GM12865 (cell line): Measurements from ENCODE around the gene PRKN.

Experiments
- DNase-seq: peaks from one replicate; pipeline ENCODE4 v3.0.0; 2010; ENCODE audit warnings: low read depth
- H3K4me3 ChIP-seq: 2 replicates; pipeline ENCODE4 v1.5.1; 2011; ENCODE audit warnings: mild to moderate bottlenecking, low read depth, low read length, control low read depth
- TF ChIP-seq, protein P1 (sequence below): IDR thresholded peaks from 2 replicates; pipeline ENCODE4 v1.5.1; 2011; ENCODE audit warnings: low read length, control low read depth, low read depth, inconsistent platforms; ENCODE audit not compliant: insufficient read depth; ENCODE audit errors: missing control alignments

The PRKN gene

DNA sequence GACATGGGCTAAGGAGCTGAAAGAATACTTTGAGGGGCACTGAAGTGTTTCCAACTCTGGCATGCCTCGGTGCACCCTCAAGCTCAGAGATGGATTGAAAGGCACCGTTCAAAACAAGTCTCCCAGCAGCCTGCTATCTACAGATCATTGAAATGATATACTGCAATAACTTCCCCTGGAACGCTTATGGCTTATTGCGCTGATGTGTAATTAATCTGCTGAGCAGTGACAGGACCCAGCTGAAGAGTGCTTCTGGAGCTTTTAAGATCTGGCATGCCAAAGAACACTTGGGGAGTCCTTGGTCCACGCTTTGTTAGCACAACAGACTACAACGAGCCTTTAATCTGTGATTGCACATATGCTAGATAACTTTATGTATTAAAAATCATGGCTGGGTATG lies 708.2 kb downstream of the PRKN start:
- DNase-seq, result no peak
- TF ChIP-seq, protein P1, sequence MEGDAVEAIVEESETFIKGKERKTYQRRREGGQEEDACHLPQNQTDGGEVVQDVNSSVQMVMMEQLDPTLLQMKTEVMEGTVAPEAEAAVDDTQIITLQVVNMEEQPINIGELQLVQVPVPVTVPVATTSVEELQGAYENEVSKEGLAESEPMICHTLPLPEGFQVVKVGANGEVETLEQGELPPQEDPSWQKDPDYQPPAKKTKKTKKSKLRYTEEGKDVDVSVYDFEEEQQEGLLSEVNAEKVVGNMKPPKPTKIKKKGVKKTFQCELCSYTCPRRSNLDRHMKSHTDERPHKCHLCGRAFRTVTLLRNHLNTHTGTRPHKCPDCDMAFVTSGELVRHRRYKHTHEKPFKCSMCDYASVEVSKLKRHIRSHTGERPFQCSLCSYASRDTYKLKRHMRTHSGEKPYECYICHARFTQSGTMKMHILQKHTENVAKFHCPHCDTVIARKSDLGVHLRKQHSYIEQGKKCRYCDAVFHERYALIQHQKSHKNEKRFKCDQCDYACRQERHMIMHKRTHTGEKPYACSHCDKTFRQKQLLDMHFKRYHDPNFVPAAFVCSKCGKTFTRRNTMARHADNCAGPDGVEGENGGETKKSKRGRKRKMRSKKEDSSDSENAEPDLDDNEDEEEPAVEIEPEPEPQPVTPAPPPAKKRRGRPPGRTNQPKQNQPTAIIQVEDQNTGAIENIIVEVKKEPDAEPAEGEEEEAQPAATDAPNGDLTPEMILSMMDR, result no peak
- H3K4me3 ChIP-seq, result no peak overlapping the region

DNA sequence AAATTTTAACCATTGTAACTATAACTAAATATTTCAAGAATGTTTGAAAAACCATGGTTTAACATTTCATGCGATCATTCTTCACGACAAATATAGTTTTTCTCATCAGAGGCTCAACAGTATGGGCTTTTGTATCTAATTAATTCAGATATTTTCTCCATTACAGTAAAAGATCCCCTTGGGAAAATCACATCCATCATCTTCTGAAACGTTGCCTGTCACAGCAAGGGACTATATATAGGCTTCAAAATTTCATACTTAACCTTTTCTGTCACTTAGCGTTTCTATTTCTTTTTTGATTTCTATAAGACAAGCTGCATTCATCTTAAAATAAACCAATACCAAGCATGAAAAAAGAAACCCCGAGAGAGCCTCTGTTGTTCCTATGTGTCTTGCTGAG lies 710.0 kb downstream of the PRKN start:
- H3K4me3 ChIP-seq, result no peak overlapping the region
- DNase-seq, result no peak
- TF ChIP-seq, protein P1, result no peak

DNA sequence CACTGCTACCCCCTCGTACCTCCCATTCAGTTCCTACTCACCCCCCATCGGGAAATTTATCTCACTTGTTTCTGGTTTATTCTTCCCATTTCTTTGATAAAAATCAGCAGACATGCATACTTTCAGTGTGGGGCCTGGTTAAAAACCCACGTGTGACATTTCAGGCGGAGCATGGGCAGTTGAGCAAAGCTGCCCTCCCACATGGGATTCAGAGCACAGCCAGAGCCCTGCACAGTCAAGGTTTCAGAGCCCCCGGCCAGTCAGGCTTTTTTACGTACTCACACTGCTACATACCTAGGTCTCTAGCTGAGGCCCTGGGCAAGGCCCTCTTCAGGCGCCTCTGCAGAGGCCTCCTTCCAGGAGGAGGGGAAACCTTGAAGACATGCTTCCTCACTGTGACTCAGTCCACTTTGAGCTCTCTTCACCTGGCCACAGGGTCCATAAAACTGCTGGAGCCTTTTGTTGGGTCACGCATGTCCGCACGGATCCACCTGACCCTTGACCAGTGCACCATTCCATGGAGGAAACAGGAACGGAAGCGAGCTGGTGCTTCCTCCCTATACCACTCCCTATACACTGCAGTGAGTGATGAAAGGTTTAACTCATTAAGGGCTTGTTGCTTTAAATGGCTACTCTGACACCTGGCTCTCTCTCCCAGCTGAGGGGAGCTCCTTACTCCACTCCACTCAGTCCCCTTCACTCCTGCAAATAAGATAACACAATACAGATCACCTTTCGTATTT lies 713.3 kb downstream of the PRKN start:
- TF ChIP-seq, protein P1, result no peak
- no peak for DNase-seq
- H3K4me3 ChIP-seq, result no peak overlapping the region

DNA sequence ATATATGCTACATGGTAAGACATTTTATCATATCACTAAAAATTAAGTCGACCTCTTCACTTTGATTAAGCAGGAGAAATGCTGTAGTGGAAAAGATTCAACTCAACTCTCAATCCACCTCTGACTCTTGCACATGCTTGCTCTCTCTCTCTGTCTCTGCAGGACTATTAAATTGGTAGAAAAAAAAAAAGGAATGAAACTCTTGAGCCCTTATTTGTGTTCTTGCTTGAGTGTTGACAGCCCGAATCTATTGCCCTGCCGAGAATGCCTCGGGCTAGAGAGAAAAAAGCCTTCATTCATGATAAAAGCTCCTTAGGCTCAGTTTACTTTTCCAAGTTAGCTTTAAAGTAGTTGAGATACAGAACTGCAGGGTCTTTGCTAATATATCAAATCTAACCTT lies 722.2 kb downstream of the PRKN start:
- TF ChIP-seq, protein P1, result no peak
- H3K4me3 ChIP-seq, result no peak overlapping the region

DNA sequence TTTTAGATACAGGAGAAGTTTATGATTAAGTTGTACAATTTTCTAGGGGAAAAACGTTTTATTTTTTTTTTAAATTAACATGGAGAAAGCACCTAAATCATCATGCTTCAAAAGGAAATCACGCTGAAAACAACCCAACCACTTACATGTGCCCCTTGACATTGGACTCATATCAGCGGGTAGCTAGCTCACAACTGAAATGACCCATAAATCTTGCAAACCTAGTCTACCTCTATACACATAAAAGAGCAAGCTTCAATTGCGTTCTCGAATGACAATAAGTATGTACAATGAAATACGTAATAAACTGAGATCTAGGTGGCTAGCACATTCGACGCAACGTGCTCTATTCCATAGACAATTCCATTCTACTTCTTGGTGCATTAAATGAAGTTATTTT lies 730.8 kb downstream of the PRKN start:
- DNase-seq, result no peak
- no peak overlapping the region for H3K4me3 ChIP-seq
- TF ChIP-seq, protein P1, result no peak

More for the DNA sequence above, 722.2 kb downstream of the PRKN start:
- DNase-seq, result no peak

DNA sequence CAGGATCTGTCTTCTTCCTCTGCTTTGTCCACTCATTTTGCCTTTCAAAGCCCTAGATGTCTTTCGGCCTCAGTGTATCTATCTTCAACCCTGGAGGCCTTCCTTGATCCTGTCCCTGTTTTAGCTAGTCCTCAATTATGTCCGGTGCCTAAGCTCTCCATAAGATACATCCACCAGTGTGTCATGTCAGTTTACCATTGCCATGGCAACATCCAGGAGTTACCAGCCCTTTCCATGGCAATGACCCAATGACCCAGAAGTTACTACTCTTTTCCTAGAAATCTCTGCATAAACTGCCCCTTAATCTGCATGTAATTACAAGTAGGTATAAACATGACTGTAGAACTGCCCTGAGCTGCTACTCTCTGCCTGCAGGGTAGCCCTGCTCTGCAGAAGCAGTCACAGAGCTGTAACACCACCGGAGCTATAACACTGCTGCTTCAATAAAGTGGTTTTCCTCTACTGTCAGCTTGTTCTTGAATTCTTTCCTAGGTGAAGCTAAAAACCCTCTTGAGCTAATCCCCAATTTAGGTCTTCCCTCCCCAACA lies 741.6 kb downstream of the PRKN start:
- no peak overlapping the region for H3K4me3 ChIP-seq
- DNase-seq, result no peak
- TF ChIP-seq, protein P1, result no peak

DNA sequence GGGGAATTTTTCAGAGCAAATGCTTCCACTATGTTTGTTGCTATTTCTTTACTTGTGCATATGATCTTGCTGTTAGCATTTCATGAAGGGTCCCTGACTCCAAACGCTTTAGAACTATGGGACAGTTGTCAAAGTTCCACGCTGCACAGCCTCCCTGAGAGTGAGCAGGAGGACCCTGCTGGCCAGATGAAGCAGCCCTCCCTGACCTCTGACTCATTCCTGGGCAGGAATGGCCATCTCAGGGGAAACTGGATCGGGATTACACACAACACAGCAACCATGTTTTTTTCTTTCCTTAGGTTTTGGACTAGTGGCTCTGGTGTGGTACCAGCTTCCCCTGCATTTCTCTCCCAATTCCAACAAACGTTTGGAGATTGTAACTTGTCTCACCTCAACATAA lies 742.9 kb downstream of the PRKN start:
- DNase-seq, result no peak
- no peak overlapping the region for H3K4me3 ChIP-seq
- TF ChIP-seq, protein P1, result no peak
